GM04504 (cell line): Measurements from ENCODE around the gene QPCT.
A peak's percentile ranks its signal among the peaks of the same experiment; 100 is the strongest.
"Not testable (repeated sequence)": the region's sequence is repeated elsewhere in the genome, so short reads cannot be mapped to it uniquely, and the experiment has no call there.

Experiments
- DNase-seq: peaks from one replicate; pipeline ENCODE4 v3.0.0-alpha.2; 2012; ENCODE audit warnings: low read depth

Gene QPCT

DNA sequence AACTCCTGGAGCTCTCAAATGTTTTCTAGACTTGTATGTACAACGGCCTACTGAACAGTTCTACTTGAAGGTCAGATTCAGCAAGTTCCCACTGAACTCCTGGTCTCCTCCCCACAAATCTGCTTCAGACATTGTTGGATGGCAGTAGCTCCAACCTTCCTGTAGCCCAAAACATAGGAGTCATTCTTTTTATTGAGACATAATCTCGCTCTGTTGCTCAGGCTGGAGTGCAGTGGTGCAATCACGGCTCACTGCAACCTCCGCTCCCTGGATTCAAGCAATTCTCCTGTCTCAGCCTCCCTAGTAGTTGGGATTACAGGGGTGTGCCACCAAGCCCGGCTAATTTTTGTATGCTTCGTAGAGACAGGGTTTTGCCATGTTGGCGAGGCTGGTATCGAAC lies 47.3 kb downstream of the QPCT start:
- no peak for DNase-seq

DNA sequence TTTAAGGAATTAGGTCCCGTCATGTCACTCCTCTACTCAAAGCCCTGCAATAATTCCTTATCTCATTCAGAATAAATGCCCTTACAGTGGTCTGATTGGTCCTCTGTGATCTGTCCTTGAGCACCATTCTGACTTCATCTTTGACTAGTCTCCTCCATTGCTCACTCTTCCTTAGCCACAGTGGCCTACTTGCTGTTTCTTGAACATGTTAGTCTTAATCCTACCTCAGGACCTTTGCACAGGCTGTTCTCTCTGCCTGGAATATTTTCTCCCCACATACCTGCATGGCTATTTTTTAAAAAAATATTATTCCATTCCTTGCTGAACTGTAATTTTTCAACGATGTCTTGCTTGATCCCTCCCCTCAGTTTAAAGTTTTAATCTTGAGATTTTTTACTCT lies 48.0 kb downstream of the QPCT start:
- no peak for DNase-seq

- no peak for DNase-seq
These were observed 49.8 kb downstream of the QPCT start for GRCh38 chr2:37394263-37394662.

- DNase-seq, result no peak
These were observed 50.5 kb downstream of the QPCT start for GRCh38 chr2:37394796-37395555.

GRCh38 chr2:37396890-37397565 lies 52.6 kb downstream of the QPCT start:
- DNase-seq, result no peak

DNA sequence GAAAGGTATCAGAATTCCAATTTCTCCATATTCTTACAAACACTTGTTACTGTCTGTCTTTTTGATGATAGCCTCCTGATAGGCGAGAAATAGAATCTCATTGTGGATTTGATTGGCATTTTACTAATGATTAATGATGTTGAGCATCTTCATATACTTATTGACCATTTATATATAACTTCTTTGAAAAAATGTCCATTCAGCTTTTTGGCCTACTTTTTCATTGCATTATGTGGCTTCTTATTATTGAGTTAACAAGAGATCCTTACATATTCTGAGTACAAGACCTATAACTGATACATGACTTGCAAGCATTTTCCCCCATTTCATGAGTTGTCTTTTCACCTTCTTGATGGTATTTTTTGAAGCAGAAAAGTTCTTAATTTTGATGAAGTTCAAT lies 54.6 kb downstream of the QPCT start:
- DNase-seq, result no peak

DNA sequence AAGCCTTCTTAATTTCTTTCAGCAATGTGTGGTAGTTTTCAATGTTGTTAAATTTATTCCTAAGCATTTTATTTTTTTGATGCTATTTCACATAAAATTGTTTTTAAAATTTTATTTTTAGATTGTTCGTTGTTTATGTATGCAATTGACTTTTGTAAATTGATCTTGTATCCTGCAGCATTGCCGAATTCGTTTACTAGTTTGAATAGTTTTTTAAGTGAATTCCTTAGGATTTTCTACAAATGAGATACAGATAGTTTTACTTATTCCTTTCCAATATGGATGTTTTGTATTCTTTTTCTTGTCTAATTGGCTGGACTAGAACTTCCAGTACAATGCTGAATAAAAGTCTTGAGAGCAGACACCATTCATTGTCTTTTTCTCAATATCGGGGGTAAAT lies 55.6 kb downstream of the QPCT start:
- DNase-seq, result no peak

DNA sequence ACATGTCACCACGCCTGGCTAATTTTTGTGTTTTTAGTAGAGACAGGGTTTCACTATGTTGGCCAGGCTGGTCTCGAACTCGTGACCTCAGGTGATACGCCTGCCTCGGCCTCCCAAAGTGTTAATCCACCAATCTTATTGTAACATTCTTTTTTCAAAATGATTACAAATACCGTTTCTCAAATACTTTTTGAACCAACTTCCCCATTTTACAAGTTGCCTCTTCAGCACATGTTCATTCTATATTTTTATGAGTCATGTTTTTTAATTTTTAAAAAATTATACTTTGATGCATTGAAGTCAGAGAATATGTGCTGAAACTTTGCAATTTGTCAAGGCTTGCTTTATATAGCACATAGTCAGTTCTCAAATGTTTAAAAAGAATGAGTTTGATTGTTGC lies 58.2 kb downstream of the QPCT start:
- no peak for DNase-seq

- no peak for DNase-seq
These were observed 61.4 kb downstream of the QPCT start for GRCh38 chr2:37405781-37406180.

DNA sequence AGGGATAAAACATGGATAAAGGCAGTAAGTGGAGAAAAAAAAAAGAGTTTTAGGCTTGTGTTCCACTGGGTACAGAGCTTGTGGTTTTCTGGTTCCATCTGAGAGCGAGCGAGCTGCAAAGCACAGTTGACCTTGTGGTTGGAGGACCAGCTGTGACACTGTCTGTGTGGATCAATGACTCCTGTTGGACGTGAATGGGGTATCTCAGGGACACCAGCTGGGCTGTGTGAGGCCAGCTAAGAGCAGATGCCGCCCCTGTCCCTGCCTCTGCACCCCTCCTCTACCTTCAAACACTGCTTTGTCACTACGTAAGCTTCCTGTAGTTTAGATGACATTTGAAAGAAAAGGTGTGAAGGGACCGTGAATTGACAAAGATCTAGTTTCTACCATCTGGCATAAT lies 67.8 kb downstream of the QPCT start:
- no peak for DNase-seq

GRCh38 chr2:37413911-37414469 lies 69.6 kb downstream of the QPCT start:
- DNase-seq, result not testable (repeated sequence)

DNA sequence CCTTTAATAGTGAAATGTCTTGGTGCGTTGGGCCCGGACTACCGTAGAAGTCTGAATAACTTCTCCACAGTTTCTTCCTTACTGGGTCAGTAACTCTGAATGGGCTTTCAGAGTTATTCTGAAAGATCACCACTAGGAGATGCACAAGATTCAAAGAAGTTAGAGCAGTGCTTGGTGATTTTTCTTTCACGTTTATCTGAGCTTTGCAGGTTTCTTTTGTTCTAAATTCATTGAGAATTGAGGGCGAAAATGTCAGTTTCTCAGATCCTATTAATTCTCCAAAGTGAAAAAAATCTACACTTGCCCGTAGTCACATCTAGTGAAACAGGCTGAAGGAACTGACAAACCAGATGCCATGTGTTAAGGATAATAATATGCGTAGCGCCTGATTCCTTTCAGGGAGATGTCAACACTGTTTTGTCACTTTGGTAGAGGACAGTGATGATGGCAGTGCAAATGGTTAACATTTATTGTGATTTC lies 70.1 kb downstream of the QPCT start:
- peak; percentile 54 for DNase-seq

DNA sequence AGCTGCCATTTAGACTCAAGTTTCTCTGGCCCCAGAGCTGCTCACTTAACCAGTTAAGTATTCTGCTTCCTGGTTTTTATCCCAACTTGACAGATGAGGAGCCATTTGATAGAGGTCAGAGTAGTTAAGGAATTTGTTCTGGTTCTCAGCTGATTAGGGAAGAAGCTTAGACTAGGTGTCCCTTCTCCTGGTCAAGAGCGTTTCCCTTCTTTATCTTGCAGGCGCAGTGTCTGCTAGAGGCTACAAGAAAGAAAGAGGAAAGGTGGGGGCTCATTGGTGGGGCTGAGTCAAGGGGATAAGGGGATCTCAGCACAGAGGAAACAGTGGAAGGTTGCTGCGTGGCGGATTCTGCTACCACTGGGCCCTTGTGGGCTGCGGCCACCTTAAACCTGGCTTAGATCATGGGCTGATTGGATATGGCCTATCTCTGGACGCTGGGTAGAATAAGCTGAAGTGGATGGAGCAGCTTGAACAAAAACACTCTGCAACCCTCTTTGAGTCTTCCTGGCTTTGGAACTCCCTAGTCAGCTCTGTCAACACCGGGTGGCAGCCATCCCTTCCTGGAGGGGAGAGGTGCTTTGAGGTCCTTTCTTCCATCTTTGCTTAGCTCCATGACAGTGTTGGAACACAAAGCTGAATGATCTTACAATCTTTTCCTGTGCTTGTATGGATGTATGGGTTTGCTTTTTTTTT lies 70.8 kb downstream of the QPCT start:
- DNase-seq, result peak; percentile 29

DNA sequence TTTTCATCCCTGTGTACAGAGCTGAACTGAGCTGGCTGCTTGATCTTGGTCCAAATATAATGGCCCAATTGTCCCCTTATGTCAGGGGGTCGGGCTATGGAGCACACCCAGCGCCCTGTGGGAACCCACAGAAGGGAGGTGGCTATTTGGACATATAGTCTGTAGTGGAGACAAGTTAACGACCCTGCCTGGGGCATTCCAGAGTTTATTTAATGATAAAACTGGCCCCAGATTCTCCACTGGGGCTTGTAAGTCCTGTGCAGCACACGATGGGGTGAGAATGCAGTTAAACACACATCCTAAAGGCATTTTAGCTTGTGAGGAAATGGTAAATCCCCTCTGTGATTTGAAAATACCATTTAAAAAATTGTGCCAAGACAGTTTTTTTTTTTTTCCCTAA lies 72.9 kb downstream of the QPCT start:
- DNase-seq, result peak; percentile 65

- no peak for DNase-seq
These were observed 74.5 kb downstream of the QPCT start for GRCh38 chr2:37418956-37419355.

DNA sequence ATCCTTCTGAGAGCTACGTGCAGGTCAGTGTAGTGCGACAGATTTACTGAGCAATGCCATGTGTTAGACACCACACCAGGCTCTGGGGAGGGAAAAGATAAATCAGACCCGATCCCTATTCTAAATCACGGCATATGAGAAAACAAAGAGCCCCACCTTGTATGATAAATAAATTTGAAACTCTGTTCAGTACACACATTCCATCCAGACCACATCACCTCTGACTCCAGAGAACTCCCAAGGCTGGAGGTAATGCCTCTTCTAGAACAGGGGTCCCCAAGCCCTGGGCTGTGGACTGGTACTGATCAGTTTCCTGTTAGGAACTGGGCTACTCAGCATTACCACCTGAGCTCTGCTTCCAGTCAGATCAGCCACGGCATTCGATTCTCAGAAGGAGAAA lies 77.3 kb downstream of the QPCT start:
- DNase-seq, result no peak

DNA sequence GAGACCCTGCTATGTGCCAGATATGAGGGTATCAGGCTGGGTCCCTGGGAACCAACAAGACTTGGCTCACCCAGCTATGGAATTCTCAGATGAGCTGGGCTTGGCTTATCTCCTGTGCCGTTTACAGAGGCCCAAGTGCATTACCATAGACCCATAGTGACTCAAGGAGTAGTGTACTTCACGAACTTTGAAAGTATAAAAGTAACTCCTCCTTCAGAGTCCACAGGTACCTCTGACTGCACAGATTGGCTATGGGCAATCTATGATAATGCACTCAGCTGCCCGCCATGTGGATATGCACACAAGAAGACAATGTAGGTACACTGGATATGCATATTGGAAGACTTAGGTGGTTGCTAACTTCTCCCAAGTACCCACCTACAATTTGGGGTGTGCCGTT lies 78.4 kb downstream of the QPCT start:
- DNase-seq, result no peak
